CD4-positive, alpha-beta T cell treated with Interleukin-15 for 1 hour (primary cell): Measurements from ENCODE around the gene AOC2.
A peak's percentile ranks its signal among the peaks of the same experiment; 100 is the strongest.
"Not testable (repeated sequence)": the region's sequence is repeated elsewhere in the genome, so short reads cannot be mapped to it uniquely, and the experiment has no call there.

Experiments used
- DNase-seq: peaks from one replicate; pipeline ENCODE4 v3.0.0-alpha.2; 2020

Gene AOC2

DNA sequence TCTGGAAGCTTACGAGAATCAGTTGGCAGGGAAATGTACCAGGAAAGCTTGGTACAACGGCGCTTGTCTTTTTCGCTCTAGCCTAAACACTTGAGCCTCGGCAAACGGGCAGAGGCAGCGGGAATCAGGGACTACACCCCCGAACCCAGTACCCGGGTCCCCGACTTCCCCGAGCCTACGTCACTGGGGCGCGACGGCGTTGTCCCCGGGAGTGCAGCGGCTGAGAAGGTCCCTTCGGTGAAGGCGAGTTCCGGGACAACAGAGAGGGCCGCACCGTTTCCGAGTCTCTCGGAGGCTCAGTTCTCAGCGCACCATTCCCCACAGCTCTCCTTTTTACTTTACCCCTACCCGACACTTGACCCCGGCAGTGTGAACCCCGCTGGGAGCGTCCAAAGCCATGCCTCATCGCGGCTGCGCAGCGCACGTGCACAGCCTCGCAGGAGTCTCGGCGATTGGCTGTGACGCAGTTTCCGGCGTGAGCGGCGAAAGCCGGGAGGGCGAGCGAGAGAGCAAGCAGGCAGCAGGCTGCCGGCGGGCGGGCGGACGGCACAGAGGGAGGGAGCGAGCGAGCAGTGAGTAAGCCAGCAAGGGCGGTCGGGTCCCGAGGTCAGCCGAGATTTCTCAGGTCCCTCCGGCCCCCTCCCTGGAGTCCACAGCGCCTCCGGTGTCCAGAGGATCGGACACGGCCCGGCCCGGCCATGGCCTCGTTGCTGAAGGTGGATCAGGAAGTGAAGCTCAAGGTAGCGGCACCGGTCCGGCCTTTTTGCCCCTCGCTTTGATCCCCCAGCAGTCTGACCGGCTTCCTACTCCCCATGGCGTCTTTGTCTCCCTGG is 11.2 kb upstream of the AOC2 start, which contains the start of gene PSME3:
PSME3 (plus strand) TSS at position 464 of the 833 bp plus-strand sequence; CDS start at position 699, 235 bp downstream.
- DNase-seq, result peak; percentile 89

DNA sequence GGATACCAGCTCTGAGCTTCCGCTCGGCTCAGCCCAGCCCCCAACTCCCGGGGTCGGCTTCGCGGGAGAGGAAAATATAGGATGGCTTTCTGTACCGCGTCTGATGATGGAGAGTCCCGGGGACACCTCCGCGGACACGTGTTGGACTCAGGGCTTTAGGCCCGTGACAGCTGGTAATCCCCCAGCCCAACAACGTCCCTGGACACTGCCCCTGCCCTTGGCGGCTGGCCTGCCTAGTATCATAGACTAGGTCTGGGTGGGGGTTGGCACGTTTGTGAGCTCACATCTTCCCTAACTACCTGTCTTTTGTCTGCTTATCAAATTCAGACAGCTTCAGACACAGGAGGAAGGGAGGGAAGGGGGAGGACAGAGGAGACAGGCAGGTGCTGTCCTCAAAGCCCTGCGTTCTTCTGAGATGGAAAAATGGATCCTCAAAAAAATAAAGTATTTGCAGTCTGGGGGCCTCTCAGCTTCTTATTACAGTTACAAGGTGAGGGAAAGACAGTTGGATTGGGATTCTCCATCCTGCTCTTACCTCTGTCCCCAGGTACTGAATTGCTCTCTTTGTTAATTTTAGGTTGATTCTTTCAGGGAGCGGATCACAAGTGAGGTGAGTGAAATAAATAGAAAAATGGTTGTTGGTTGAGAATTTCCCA is 10.5 kb upstream of the AOC2 start:
- no peak for DNase-seq

DNA sequence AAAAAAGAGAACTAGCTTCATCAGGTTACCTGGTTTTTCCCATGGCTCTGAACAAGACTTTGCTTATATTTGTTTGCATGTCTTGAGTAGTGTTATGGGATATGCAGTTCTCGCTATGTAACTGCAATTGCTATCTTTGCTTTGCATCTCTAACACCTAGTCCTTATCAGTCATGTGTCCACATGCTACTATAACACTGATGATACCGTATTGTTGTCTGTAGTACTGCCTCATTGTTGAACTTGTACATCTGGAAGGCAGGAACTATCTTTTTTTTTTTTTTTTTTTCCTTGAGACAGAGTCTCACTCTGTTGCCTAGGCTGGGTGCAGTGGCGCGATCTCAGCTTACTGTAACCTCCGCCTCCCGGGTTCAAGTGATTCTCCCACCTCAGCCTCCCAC is 8.6 kb upstream of the AOC2 start:
- no peak for DNase-seq

DNA sequence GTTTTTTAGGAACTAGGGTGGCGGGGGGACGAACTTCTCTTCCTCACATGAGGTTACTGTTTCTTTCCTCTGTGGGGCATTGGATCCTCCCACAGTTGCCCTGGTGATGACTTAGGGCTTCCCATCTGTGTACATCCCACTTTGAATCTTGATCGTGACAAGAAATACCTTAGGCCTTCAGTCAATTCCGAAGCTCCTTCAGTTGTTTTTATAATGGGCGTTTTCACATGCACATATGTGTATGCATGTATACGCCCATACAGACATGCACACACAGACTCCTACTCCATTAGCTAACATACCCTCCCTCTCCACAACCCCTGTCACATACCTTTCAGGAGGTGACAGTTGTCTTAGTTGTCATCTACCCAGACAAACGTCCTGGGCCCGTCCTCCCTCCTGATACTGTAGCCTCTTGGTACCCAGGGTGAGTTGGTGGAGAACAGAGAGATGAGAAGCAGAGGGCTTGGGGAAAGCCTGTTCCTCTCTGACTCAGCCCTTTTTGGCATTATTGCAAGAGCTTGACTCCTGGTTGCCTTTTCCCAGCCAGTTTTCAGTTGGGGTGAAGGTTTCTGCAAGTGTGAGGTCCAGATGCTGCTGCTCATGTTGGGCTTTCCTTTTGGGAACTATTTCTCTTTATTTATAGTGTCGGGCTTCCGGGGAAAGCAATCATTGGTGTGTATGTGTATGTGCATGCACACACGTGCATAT is 2.2 kb upstream of the AOC2 start:
- DNase-seq, result no peak

DNA sequence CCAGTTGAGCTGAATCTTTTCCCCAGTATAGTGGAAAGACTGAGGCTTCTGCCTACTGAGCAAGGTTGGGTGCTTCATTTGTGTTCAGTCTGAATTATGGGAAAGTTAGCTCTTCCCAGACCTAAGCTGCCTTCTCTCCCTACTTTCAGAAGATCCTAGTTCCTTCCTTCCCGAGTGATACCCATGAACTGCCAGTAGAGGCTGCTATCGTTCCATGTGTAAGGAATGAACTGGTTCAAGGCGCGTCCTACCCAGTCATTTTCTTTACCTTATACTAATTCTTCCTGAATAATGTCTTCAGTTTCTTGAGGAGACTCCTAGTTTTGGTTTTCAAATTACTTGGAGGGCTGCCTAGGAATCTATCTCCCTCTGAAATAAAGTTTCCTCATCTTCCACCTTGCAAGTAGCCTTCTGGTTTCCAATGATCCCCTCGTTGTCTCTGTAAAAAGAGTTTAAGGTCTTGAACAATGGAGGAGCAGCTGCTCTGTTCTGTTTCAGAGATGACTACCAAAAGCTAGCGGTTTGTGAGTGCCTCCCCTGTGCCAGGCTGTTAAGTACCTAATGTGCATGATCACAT is 934 bp upstream of the AOC2 start:
- DNase-seq, result no peak

DNA sequence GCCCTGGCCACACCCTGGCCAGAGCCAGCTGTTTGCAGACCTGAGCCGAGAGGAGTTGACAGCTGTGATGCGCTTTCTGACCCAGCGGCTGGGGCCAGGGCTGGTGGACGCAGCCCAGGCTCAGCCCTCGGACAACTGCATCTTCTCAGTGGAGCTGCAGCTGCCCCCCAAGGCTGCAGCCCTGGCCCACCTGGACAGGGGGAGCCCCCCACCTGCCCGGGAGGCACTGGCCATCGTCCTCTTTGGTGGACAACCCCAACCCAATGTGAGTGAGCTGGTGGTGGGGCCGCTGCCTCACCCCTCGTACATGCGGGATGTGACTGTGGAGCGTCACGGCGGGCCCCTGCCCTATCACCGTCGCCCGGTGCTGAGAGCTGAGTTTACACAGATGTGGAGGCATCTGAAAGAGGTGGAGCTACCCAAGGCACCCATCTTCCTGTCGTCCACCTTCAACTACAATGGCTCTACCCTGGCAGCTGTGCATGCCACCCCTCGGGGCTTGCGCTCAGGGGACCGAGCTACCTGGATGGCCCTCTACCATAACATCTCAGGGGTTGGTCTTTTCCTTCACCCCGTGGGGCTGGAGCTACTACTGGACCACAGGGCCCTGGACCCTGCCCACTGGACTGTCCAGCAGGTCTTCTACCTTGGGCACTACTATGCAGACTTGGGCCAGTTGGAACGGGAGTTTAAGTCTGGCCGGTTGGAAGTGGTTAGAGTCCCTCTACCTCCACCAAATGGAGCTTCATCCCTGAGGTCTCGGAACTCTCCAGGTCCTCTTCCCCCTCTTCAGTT is 578 bp downstream of the AOC2 start:
- no peak for DNase-seq

DNA sequence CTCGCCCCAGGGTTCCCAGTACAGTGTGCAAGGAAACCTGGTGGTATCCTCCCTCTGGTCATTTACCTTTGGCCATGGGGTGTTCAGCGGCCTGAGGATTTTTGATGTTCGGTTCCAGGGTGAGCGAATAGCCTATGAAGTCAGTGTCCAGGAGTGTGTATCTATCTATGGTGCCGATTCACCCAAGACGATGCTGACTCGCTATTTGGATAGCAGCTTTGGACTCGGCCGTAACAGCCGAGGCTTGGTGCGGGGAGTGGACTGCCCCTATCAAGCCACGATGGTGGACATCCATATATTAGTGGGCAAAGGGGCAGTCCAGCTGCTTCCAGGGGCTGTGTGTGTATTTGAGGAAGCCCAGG is 1.2 kb downstream of the AOC2 start:
- no peak for DNase-seq

DNA sequence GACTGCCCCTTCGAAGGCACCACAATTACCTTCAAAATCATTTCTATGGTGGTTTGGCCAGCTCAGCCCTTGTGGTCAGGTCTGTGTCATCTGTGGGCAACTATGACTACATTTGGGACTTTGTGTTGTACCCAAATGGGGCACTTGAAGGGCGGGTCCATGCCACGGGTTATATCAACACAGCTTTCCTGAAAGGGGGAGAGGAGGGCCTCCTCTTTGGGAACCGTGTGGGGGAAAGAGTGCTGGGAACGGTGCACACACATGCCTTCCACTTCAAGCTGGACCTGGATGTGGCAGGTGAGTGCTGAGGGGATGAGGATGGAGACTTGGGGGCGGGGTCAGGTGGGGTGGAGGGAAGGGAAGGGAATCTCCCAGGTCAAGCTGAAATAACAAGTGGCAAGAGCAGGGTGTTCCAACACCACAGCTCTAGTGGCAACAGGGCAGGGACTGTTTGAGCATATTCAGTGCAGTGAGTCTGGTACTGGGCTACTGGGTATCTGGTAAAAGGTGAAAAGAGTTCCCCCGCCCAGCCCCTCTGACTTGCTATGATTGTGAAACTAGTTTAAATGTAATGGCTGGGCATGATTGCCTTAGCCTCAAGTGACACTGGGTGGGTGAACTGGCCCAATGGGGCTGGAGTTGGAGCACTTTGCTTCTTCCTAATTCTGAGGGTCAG is 1.7 kb downstream of the AOC2 start:
- no peak for DNase-seq

DNA sequence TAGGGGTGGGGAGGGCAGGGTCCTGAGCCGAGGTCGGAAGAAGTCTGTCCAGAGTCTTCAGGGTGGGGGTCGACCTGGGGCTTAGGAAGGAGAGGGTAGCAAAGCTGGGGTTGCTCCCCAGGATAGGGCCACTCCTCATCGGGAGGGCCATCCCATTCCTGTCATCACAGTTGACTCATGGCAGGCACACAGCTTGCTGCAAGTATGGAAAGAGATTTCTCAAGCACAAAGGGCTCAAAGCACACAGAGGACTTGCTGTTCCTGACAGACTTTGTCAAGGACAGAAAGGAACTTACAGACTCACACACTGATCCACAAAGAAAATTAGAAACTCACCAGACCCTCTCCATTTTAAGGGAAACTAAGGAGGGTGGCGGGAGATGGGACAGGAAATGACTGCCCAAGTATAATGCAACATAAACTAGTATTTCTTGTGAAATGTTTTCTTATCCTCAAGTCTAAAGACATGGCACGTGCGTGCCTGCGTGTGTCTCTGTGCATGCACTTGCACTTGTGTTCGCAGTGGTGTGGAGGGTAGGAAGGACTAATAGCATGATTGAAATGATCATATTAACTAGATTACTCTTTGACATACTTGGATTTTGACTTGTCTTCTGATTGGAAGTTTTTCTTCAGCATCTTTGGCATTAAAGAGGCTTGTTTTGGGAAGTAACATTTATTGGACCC is 2.4 kb downstream of the AOC2 start:
- DNase-seq, result no peak

DNA sequence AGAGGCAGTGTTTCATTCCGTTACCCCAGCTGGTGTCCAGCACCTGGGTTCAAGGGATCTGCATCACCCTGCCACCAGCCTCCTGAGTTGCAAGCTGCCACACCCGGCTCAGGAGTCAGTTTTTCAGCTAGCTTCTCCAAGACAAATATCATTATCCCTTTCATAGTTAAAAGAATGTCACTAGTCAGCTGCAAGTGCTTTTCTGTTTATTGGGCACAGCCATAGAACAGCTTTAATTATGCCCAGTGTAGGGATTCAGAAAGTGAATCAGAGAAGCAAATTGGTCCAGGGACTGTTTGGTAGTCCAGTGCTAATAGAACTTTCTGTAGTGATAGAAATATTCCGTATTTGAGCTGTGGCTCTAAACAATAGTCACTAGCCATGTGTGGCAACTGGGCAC is 3.7 kb downstream of the AOC2 start:
- DNase-seq, result no peak

DNA sequence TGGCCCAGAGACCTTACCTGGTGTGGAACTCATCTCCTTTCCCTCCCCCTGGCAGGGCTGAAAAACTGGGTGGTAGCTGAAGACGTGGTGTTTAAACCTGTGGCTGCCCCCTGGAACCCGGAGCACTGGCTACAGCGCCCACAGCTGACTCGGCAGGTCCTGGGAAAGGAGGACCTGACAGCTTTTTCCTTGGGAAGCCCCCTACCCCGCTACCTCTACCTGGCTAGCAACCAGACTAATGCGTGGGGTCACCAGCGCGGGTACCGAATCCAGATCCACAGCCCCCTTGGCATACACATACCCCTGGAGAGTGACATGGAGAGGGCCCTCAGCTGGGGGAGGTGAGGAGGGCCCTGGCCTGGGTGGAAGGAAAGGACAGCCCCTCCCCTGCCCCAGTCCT is 4.7 kb downstream of the AOC2 start:
- no peak for DNase-seq

DNA sequence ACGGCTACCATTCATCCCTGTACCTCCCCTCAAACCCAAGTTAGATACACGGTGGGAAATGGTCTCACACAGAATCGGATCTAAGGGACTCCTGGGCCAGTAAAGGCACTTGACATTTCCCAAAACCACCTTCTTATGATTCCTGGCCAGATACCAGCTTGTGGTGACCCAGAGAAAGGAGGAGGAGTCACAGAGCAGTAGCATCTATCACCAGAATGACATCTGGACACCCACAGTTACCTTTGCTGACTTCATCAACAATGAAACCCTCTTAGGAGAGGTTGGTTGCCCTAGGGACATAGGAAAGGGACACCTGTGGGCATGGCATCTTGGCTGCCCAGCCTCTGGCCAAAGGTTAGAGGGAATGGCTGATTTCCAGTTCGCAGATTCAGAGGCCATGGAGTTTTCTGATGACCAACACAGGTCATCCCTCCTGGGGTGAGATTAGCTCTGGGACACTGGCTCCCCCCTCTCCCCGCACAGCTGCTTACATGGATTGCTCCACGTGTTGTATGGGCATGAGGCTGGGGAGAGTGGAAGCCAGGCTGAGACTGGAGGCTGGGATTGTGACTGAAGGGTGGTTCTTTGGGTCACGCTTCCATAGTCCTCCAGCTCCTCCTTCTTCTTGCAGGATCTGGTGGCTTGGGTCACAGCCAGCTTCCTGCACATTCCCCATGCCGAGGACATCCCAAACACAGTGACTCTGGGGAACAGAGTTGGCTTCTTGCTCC is 5.2 kb downstream of the AOC2 start:
- DNase-seq, result no peak

DNA sequence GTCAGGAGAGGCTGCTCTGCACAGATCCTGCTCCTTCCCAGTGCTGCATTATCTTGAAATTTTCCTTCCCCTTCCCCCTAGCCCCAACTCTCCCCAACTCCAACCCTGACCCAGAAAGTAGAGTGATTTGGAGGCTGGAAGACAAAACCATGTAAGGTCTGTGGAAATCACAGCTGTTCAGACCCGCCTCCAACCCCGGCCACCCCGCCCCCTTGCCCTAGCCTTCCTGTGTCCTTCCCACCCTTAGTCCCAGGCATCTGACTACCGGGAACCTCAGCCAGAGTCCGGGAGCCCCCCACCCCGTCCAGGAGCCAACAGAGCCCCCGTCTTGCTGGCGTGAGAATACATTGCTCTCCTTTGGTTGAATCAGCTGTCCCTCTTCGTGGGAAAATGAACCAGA is 6.6 kb downstream of the AOC2 start, which contains the start of gene AOC3:
AOC3 (plus strand) TSS at position 246 of the 400 bp plus-strand sequence; CDS start at position 391, 145 bp downstream.
- no peak for DNase-seq

DNA sequence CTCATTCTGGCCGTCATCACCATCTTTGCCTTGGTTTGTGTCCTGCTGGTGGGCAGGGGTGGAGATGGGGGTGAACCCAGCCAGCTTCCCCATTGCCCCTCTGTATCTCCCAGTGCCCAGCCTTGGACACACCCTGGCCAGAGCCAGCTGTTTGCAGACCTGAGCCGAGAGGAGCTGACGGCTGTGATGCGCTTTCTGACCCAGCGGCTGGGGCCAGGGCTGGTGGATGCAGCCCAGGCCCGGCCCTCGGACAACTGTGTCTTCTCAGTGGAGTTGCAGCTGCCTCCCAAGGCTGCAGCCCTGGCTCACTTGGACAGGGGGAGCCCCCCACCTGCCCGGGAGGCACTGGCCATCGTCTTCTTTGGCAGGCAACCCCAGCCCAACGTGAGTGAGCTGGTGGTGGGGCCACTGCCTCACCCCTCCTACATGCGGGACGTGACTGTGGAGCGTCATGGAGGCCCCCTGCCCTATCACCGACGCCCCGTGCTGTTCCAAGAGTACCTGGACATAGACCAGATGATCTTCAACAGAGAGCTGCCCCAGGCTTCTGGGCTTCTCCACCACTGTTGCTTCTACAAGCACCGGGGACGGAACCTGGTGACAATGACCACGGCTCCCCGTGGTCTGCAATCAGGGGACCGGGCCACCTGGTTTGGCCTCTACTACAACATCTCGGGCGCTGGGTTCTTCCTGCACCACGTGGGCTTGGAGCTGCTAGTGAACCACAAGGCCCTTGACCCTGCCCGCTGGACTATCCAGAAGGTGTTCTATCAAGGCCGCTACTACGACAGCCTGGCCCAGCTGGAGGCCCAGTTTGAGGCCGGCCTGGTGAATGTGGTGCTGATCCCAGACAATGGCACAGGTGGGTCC is 7.2 kb downstream of the AOC2 start:
- not testable (repeated sequence) for DNase-seq

DNA sequence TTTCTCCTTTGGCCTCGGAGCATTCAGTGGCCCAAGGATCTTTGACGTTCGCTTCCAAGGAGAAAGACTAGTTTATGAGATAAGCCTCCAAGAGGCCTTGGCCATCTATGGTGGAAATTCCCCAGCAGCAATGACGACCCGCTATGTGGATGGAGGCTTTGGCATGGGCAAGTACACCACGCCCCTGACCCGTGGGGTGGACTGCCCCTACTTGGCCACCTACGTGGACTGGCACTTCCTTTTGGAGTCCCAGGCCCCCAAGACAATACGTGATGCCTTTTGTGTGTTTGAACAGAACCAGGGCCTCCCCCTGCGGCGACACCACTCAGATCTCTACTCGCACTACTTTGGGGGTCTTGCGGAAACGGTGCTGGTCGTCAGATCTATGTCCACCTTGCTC is 8.0 kb downstream of the AOC2 start:
- no peak for DNase-seq

DNA sequence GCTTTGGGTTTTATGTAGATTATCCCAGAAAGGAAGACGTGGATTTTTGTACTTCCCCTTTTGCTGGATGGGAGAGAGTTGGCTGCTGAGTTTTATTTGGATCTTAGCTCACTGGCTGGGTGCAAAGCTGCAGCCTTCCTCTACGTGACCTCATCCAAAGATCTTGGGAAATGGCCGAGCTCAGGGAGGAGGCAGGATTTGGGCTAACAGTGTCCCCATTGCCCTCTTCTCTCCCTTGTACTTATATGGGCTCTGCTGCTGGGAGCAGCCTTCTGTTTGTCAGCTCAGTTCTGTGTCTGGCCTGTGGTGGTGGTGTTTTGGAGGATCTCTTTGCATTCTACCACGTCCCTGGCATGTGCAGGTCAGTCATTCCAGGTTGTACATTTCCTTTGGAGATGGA is 8.6 kb downstream of the AOC2 start:
- no peak for DNase-seq

DNA sequence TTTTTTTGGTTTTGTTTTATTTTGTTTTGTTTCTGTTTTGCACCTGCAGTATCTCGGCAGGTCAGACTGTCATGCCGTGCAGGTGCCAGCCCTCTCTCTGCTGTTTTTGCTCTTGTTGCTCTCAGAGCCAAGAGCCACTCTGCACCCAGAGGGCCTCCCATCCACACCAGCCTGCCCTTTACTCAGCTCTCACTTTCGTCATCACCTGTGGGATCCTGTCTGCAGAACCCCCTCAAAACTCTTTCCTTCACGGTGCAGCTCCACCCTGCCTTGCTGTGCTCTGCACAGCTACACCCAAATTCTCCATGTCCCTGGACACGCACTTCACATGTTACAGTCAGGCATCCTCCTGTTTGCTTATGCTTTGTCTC is 9.2 kb downstream of the AOC2 start:
- DNase-seq, result no peak

DNA sequence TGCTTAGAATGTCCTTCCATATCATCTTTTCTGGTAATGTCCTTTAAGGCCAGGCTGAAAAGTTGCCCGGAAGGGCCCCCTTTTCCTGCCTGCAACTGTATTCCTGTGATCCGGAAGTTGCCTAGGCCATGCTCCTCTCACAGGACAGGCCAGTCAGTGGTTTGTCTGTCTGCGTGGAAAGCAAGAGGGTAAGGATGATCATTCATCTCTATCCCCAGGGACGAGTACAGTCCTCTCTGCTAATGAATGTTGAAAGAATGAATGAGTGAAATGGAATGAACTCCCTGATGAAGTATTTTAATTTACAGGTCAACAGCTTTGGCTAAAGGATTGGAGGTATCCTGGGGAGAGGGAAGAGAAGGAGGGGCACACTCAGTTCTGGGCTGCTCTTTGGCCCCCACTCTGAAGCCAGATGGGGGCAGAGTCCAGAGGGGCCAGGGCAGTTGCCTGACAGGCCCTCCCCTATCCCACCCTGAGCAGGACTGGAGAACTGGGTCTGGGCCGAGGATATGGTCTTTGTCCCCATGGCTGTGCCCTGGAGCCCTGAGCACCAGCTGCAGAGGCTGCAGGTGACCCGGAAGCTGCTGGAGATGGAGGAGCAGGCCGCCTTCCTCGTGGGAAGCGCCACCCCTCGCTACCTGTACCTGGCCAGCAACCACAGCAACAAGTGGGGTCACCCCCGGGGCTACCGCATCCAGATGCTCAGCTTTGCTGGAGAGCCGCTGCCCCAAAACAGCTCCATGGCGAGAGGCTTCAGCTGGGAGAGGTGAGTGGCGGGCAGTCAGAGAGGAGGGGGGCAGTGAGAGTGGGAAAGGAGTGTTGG is 9.8 kb downstream of the AOC2 start:
- DNase-seq, result no peak
